Lung (tissue), 12 donors: ENCODE data around the gene SMTNL2. TPM values are rescaled to one million over a fixed set of nuclear protein-coding genes. Genes with fewer than 3 reads are reported as not detected.

ENCODE experiments used
- ATAC-seq: fragments of 200-7000 bp; cut with Tn5 transposase; one replicate; pipeline ENCODE4 v1.9.1; 2020; ENCODE audit warnings: moderate number of reproducible peaks; ENCODE audit not compliant: insufficient read depth, low FRiP score
- DNase-seq, 3 donors: peaks; one replicate each; pipeline ENCODE4 v3.0.0-alpha.2; 2013 to 2017
- H3K27ac ChIP-seq, 2 donors: one replicate each; pipeline ENCODE4 v1.5.1; 2013; ENCODE audit warnings: mild to moderate bottlenecking in 2 of 2, moderate library complexity in 2 of 2, control low read depth in 1 of 2, inconsistent platforms in 1 of 2, low read depth in 1 of 2, low read length in 1 of 2
- H3K27me3 ChIP-seq, 3 donors: one replicate each; pipeline ENCODE4 v1.5.1; 2013; ENCODE audit warnings: low read length in 2 of 3; ENCODE audit not compliant: control insufficient read depth in 3 of 3, insufficient read depth in 3 of 3
- H3K36me3 ChIP-seq, 4 donors: one replicate each; pipeline ENCODE4 v1.5.1; 2013; ENCODE audit warnings: low read length in 4 of 4, mild to moderate bottlenecking in 1 of 4, moderate library complexity in 1 of 4; ENCODE audit not compliant: control insufficient read depth in 4 of 4, insufficient read depth in 4 of 4
- H3K4me1 ChIP-seq, 5 donors: one replicate each; pipeline ENCODE4 v1.5.1; 2013; ENCODE audit warnings: low read length in 5 of 5, mild to moderate bottlenecking in 2 of 5, moderate library complexity in 1 of 5; ENCODE audit not compliant: control insufficient read depth in 5 of 5, insufficient read depth in 5 of 5
- H3K4me3 ChIP-seq: one replicate; pipeline ENCODE4 v1.5.1; 2013; ENCODE audit warnings: mild to moderate bottlenecking, control low read depth, moderate library complexity
- H3K9ac ChIP-seq, 2 donors: one replicate each; pipeline ENCODE4 v1.5.1; 2013; ENCODE audit warnings: low read length in 2 of 2, control low read depth in 1 of 2; ENCODE audit not compliant: insufficient read depth in 1 of 2
- H3K9me3 ChIP-seq, 4 donors: one replicate each; pipeline ENCODE4 v1.5.1; 2013; ENCODE audit warnings: low read length in 3 of 4, mild to moderate bottlenecking in 1 of 4, moderate library complexity in 1 of 4; ENCODE audit not compliant: control insufficient read depth in 4 of 4, insufficient read depth in 3 of 4
- CTCF ChIP-seq: IDR thresholded peaks from 2 replicates; pipeline ENCODE4 v1.5.1; 2012; ENCODE audit warnings: mild to moderate bottlenecking; ENCODE audit errors: control extremely low read depth, extremely low read depth
- WGBS, 2 donors: extraction: QIAGEN DNeasy Blood & Tissue Kit; methylation state at CpG; one replicate each; pipeline ENCODE4 v1.1.7; 2013; 5-methylcytosine and 5-hydroxymethylcytosine counted together
- polyA plus RNA-seq, 2 donors: library from polyadenylated mRNA; stranded (reverse); fragments of 200-250 nt; gene quantifications; one replicate each; pipeline ENCODE4 v1.2.1, GENCODE V29; 2013
- total RNA-seq, 2 donors: library from RNA; depleted of rRNA in 1 of 2; stranded (reverse); fragments of >200 nt in 1 of 2; gene quantifications; one replicate each; pipeline ENCODE4 v1.2.1, GENCODE V29; 2014 to 2021
- donor health status: control.
- donor health status: control.
- donor health status: Bipolar disorder and iron deficiency.
- donor health status: healthy.
- donor health status: DM: yes; HTN: yes; CAD: no.

The SMTNL2 gene
- total and polyA plus RNA-seq, 4 donors: 1.5 to 18.1 (median 6.9) TPM

DNA sequence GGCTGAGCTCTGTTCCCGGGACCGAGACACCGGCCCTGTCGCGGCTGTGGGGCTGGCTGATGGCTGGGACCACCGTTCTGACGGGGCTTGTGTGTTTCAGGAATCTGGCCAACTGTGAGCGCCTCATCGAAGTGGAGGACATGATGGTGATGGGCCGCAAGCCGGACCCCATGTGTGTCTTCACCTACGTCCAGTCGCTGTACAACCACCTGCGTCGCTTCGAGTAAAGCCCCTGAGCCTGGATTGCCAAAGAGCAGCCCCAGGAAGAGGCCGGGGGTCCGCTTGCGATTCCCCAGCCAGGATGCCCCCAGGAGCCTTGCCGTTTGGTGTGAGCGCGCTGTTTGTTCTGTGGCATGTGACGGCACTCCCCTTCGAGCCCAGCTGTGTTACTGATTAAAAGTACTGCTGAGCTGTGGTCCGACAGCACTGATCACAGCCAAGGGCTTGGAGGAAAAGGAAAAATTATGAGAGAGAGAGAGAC, 23.0 kb downstream of the SMTNL2 start:
- Histone ChIP-seq H3K27ac (peak overlapping the region in 1 of 2 donors; percentile 7), H3K36me3 (no peaks in the 10 kb centered on the region), H3K4me1 (peaks cover 0 to 48% (median 34%) of the 10 kb centered on the region in 5 donors), H3K4me3 (no peak overlapping the region), H3K9me3 (no peaks in the 10 kb centered on the region), H3K27me3 (no peaks in the 10 kb centered on the region), H3K9ac (peak overlapping the region in 1 of 2 donors; percentile 66)
- 65 to 74% methylated on average over 25 of the region's 25 CpGs for WGBS, 2 donors
- ATAC-seq: no peak
- DNase-seq: peak in 2 of 3 donors; percentile 72 to 86
- TF ChIP-seq CTCF: no peak

DNA sequence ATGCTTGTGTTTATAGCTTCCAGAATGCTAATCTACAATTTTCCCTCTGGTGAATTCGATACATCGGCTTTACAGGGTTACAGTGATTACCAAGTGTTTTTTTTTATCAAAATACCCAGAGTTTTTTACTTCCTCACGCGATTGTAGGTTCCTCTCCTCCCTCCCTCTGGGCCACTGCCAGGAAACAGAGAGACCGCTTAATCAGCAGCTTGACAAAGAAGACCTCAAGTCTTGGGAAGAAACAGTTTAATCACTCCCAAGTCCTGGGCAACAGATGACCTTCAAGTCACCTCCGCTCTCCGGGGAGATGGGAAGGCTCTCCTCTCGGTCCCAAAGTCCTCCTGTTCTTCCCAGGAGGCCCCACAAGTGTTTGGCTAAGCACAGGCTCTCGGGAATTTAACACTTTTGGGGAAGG, 23.5 kb downstream of the SMTNL2 start:
- no peak for TF ChIP-seq CTCF
- ATAC-seq (peak; percentile 13), DNase-seq (peak; percentile 79 to 93 (median 93))
- peak overlapping the region in 1 of 2 donors; percentile 66 for H3K9ac ChIP-seq
- H3K9me3 ChIP-seq: no peaks in the 10 kb centered on the region
- H3K4me1 ChIP-seq: peaks cover 0 to 48% (median 34%) of the 10 kb centered on the region in 5 donors
- H3K4me3 ChIP-seq: no peak overlapping the region
- no peaks in the 10 kb centered on the region for H3K36me3 ChIP-seq
- H3K27me3 ChIP-seq: no peaks in the 10 kb centered on the region
- no peak overlapping the region for H3K27ac ChIP-seq
- WGBS, 2 donors: 5% methylated on average over 9 of the region's 9 CpGs

- Histone ChIP-seq H3K4me3 (no peak overlapping the region), H3K9ac (no peak overlapping the region), H3K9me3 (no peaks in the 10 kb centered on the region), H3K4me1 (peaks cover 0 to 39% (median 28%) of the 10 kb centered on the region in 5 donors), H3K27ac (no peak overlapping the region), H3K36me3 (no peaks in the 10 kb centered on the region), H3K27me3 (no peaks in the 10 kb centered on the region)
- DNase-seq: no peak
- no peak for TF ChIP-seq CTCF
- ATAC-seq: no peak
- 72 to 78% methylated on average over 7 of the region's 7 CpGs for WGBS, 2 donors
Observed at GRCh38 chr17:4609761-4610160, 25.4 kb downstream of the SMTNL2 start.

- TF ChIP-seq CTCF: no peak
- peaks cover 0 to 35% (median 28%) of the 10 kb centered on the region in 5 donors for H3K4me1 ChIP-seq
- no peaks in the 10 kb centered on the region for H3K9me3 ChIP-seq
- no peak overlapping the region for H3K27ac ChIP-seq
- H3K9ac ChIP-seq: no peak overlapping the region
- H3K4me3 ChIP-seq: no peak overlapping the region
- WGBS, 2 donors: 65 to 95% methylated on average over 5 of the region's 5 CpGs
- no peaks in the 10 kb centered on the region for H3K36me3 ChIP-seq
- DNase-seq: no peak
- no peaks in the 10 kb centered on the region for H3K27me3 ChIP-seq
- ATAC-seq: no peak
Observed at GRCh38 chr17:4610162-4610561, 25.8 kb downstream of the SMTNL2 start.
